ENCODE measurements around the gene MRPS27.

Gene MRPS27

GRCh38 chr5:72307573-72307967 lies 12.5 kb downstream of the MRPS27 start:
- TF ChIP-seq CEBPB (IDR thresholded peaks at IDR 0.05) (no peak), FOXM1 (IDR thresholded peaks at IDR 0.05; ENCODE audit: borderline replicate concordance, low read depth) (no peak), USF1 (IDR thresholded peaks at IDR 0.05) (no peak), NFIC (IDR thresholded peaks at IDR 0.05) (no peak), CREB1 (IDR thresholded peaks at IDR 0.05; ENCODE audit: low read depth) (no peak), TAF1 (IDR thresholded peaks at IDR 0.05; ENCODE audit: low read depth) (no peak), RAD21 (IDR thresholded peaks at IDR 0.05; ENCODE audit: low read depth) (no peak), REST (IDR thresholded peaks at IDR 0.05; ENCODE audit: low read depth) (no peak), MAX (IDR thresholded peaks at IDR 0.05) (no peak), TCF12 (IDR thresholded peaks at IDR 0.05; ENCODE audit: low read depth) (no peak), YY1 (IDR thresholded peaks at IDR 0.05; ENCODE audit: low read depth) (no peak), EGR1 (IDR thresholded peaks at IDR 0.05) (no peak), TEAD4 (IDR thresholded peaks at IDR 0.05) (no peak), EP300 (IDR thresholded peaks at IDR 0.05; ENCODE audit: borderline replicate concordance) (no peak)

- TF ChIP-seq EGR1 (IDR thresholded peaks at IDR 0.05) (no peak), TCF12 (IDR thresholded peaks at IDR 0.05; ENCODE audit: low read depth) (no peak), TEAD4 (IDR thresholded peaks at IDR 0.05) (no peak), FOXM1 (IDR thresholded peaks at IDR 0.05; ENCODE audit: borderline replicate concordance, low read depth) (no peak), RAD21 (IDR thresholded peaks at IDR 0.05; ENCODE audit: low read depth) (no peak), NFIC (IDR thresholded peaks at IDR 0.05) (no peak), CEBPB (IDR thresholded peaks at IDR 0.05) (no peak), YY1 (IDR thresholded peaks at IDR 0.05; ENCODE audit: low read depth) (no peak), MAX (IDR thresholded peaks at IDR 0.05) (no peak), CREB1 (IDR thresholded peaks at IDR 0.05; ENCODE audit: low read depth) (no peak), TAF1 (IDR thresholded peaks at IDR 0.05; ENCODE audit: low read depth) (no peak), USF1 (IDR thresholded peaks at IDR 0.05) (no peak), ZBTB7A (IDR thresholded peaks at IDR 0.05; ENCODE audit: low read depth) (no peak), EP300 (IDR thresholded peaks at IDR 0.05; ENCODE audit: borderline replicate concordance) (no peak), REST (IDR thresholded peaks at IDR 0.05; ENCODE audit: low read depth) (no peak)
These were observed 14.6 kb downstream of the MRPS27 start for GRCh38 chr5:72305194-72306142.

- peak; percentile 51; the same call in 1 of the 2 replicates for TF ChIP-seq TEAD4 (IDR thresholded peaks at IDR 0.05)
- no peak for TF ChIP-seq TAF1 (IDR thresholded peaks at IDR 0.05; ENCODE audit: low read depth)
- no peak for TF ChIP-seq CREB1 (IDR thresholded peaks at IDR 0.05; ENCODE audit: low read depth)
- no peak for TF ChIP-seq NFIC (IDR thresholded peaks at IDR 0.05)
- TF ChIP-seq CEBPB (IDR thresholded peaks at IDR 0.05) = no peak
- no peak for TF ChIP-seq FOXM1 (IDR thresholded peaks at IDR 0.05; ENCODE audit: borderline replicate concordance, low read depth)
- no peak for TF ChIP-seq USF1 (IDR thresholded peaks at IDR 0.05)
- TF ChIP-seq TCF12 (IDR thresholded peaks at IDR 0.05; ENCODE audit: low read depth) = no peak
- no peak for TF ChIP-seq YY1 (IDR thresholded peaks at IDR 0.05; ENCODE audit: low read depth)
These were observed 17.9 kb downstream of the MRPS27 start for GRCh38 chr5:72302171-72302570.

- TF ChIP-seq EGR1 (IDR thresholded peaks at IDR 0.05) (no peak), TEAD4 (IDR thresholded peaks at IDR 0.05) (no peak), USF1 (IDR thresholded peaks at IDR 0.05) (no peak), EP300 (IDR thresholded peaks at IDR 0.05; ENCODE audit: borderline replicate concordance) (no peak), CREB1 (IDR thresholded peaks at IDR 0.05; ENCODE audit: low read depth) (no peak), RAD21 (IDR thresholded peaks at IDR 0.05; ENCODE audit: low read depth) (no peak), FOXM1 (IDR thresholded peaks at IDR 0.05; ENCODE audit: borderline replicate concordance, low read depth) (no peak), TCF12 (IDR thresholded peaks at IDR 0.05; ENCODE audit: low read depth) (no peak), MAX (IDR thresholded peaks at IDR 0.05) (no peak)
These were observed 18.5 kb downstream of the MRPS27 start for GRCh38 chr5:72301557-72301956.

All from Ishikawa (cell line).